GM10266 (cell line): ENCODE measurements around the gene SULT2B1.

Source experiments
- DNase-seq: peaks from one replicate; pipeline ENCODE4 v3.0.0; 2012; ENCODE audit errors: extremely low spot score
- CTCF ChIP-seq: IDR thresholded peaks from 2 replicates; pipeline ENCODE4 v1.5.1; 2012; ENCODE audit warnings: mild to moderate bottlenecking, low read depth; ENCODE audit not compliant: control insufficient read depth, insufficient read depth; ENCODE audit errors: missing control alignments

SULT2B1 gene

GRCh38 chr19:48638831-48639381 lies 86.9 kb downstream of the SULT2B1 start:
- no peak for DNase-seq
- TF ChIP-seq CTCF, result no peak

GRCh38 chr19:48639483-48640375 lies 87.8 kb downstream of the SULT2B1 start:
- no peak for TF ChIP-seq CTCF
- DNase-seq, result no peak

GRCh38 chr19:48641850-48642249 lies 89.9 kb downstream of the SULT2B1 start:
- no peak for DNase-seq
- no peak for TF ChIP-seq CTCF

GRCh38 chr19:48642862-48643261 lies 90.9 kb downstream of the SULT2B1 start:
- DNase-seq, result no peak
- TF ChIP-seq CTCF, result no peak

GRCh38 chr19:48644355-48644754 lies 92.4 kb downstream of the SULT2B1 start:
- DNase-seq, result no peak
- TF ChIP-seq CTCF, result no peak

GRCh38 chr19:48644839-48645619 lies 93.1 kb downstream of the SULT2B1 start:
- TF ChIP-seq CTCF, result no peak
- peak; percentile 78 for DNase-seq

- TF ChIP-seq CTCF, result no peak
- DNase-seq, result no peak
These were observed 93.6 kb downstream of the SULT2B1 start for GRCh38 chr19:48645620-48646000.
